ENCODE data around the gene TNRC6C.
A peak's percentile ranks its signal among the peaks of the same experiment; 100 is the strongest.
"Not testable (repeated sequence)": the region's sequence is repeated elsewhere in the genome, so short reads cannot be mapped to it uniquely, and the experiment has no call there.

The TNRC6C gene

DNA sequence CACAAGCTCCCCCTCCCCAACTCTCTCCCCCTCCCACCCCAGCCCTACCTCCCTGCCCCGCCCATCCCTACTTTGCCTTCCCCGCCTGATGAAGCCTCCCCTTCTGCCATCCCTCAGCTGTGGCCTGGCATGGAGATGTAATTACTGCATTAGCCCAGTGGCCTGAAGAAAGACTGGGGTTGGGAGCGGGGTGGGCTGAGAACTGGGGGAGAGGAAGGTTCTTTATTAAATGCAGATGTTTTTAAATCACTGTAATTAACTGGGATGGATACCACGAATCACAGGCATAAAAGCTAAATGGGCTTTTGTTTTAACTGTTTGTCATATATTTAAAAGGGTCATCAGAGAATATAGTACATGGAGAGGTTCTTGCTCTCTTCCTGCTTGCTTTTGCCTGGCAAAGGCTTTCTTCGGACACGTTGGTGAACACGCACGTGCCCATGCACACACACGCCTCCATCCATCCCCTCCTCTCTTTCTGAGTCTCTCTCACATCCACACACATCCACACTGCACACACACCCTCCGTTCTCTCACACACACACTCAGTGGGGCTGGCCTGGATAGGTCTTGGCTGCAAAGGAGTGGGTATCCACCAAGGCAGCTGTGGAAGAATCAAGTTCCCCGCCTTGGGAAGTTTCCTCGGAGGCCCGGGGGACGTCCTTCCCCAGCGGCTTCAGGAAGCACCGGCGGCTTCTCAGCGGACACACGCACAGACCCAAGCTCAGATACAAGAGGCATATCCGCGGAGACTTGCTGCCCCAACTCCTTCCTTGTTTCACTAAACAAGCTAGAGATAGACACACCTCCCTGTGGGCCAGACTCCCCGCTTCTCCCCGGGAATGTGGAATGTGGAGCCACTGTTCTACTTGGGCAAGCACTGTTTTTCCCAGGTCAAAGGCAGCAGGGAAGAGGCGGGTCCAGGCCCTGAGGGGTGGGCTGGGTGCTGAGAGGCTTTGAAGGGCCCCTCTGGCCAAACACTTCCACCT is 27.4 kb upstream of the TNRC6C start:
- DNase-seq = no peak

DNA sequence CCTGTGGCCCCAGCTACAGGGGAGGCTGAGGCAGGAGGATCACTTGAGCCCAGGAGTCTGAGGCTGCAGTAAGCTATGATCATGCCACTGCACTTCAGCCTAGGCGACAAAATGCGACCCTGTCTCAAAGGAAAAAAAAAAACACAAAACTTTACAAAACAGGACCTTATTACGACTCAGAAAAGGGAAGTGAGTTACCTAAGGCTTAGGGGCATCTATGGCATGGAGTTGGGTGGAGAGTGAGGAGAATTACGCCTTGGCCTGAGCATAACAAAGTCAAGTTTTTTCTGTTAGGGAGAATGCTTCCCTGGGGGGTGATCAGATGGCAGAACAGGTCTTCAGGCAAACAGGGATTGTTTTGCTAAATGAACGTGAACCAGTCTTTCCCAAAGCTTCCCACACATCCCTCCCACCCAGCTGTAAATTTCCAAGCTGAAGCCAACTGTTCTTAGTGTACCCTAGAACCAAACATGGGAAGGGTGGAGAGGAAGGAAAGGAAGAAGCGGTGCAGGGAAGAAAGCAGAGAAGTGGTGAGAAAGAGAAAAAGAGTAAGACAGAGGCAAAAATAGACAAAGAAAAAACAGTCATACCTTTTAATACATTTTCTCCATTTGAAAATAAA is 24.6 kb upstream of the TNRC6C start:
- DNase-seq = no peak

DNA sequence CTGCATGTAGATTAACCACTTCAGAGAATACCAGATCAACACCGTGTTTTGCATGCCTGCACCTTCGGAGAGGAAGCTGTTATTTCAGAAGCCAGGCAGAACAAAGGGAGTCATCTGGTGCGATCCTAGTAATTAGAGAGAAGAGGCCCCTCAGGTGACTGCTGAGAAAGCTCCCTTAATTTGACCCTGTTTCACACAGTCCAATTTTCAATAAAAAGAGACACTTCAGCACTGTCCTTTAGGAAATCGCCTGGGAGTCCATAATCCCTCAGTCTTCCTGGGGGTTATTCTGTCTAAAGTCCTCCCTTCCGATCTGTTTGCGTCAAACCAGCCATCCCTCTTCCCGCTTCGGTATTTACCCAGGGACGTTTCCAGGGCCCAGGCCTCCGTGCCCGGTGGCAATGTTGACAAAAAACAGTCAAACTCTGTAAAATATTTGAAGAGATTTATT is 23.4 kb upstream of the TNRC6C start:
- DNase-seq = no peak

DNA sequence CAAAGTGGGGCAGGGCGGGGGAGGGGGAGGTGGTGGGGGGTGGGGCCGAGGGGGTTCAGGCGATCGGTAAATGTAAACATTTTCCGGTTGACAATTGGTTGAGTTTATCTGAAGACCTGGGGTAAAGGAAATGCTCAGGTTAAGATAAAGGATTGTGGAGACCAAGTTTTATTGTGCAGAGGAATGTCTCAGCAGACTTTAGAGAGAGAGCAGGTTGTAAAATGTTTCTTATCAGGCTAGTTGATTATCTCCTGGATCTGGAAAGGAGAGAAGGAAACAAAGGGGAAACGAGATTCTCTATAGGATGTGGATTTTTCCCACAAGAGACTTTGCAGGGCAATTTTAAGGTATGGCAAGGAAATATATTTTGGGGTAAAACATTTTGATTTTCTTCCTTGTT is 22.8 kb upstream of the TNRC6C start:
- DNase-seq = not testable (repeated sequence)

DNA sequence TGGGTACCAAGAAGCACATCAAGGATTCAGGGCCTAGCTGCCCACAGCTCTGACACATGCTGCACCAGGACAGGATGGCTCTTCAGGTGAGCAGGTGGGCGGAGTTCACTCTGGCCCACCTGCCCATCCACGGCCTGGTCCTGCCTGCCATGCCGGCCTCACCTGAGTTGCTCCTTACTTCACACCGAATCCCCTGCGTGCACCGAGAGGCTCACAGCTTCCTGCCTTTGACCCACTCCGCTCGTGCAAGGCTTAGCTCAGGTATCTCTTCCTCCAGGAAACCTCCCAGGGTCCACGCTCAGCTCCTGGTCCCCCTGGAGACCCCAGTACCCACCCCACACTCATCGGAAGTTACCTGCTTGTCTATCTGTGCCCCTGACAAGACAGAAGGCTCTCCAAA is 21.6 kb upstream of the TNRC6C start:
- no peak for DNase-seq

DNA sequence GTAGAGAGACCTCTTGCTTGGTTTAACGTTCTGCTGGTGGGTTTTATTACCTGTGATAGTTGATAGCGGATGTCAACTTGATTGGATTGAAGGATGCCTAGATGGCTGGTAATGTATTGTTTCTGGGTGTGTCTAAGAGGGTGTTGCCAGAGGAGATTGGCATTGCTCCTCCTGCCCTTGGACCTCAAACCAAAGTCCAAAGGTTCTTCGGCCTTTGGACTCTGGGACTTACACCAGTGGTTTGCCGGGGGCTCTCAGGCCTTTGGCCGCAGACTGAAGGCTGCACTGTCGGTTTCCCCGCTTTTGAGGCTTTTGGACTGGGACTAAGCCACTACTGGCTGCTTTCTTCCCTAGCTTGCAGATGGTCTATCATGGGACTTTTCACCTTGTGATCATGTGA is 17.5 kb upstream of the TNRC6C start:
- DNase-seq = no peak

DNA sequence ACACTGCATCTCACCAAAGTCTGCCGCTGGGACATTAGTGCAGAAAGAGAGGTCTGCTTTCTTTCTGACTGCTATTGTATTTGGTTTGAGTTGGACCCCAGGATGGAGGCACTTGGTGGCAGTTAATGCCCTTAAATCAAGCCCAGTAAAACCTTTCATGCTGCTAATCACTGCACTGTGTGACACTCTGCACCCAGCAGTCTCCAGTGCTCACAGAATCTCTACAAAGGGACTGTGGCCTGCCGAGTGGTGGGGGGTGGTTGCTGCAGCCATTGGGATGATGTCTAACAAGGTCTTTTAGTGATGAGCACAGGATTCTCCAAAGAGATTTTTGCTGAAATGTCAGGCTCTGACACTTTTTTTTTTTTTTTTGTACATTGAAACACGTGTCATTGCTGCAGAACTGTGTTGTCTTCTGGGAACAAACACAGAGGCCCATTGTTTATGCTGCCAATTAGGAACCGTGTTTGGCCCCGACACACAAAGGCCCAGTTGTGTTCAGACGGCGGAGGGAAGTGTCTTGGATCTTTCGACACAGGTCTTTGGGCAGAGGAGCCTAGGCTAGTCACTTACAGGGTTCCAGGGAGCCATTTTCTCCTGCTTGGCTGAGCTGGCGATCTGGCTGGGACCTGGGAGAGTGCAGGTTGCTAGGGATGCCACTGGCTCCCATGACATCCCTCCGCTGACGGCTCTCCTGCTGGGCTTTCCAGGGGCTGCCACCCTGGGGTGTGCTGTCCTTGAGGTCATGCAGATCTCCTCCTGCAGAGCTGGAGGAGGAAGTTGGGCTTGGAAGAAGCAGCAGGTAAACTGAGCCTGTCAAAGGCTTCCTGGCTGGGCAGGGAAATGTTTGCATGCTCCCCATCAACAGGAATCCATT is 16.2 kb upstream of the TNRC6C start:
- DNase-seq = no peak

DNA sequence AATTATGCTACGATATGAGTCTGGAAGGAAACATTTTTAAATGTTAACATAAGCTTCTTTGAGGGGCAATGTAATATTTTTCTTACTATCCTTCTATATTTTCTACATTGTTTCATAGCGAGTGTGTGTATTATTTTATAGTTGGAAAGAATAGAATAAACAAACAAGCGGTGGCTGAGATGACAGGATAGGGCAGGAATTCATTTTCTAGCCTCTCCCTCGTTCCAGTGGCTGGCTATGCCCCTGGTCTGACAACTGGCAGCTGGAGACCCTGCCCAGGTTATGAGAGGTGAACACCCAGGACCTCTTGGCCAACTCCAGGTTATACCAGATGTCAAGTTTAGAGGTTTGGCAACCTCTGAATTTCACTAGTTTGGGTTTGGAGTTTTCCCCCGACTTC is 14.5 kb upstream of the TNRC6C start:
- no peak for DNase-seq

DNA sequence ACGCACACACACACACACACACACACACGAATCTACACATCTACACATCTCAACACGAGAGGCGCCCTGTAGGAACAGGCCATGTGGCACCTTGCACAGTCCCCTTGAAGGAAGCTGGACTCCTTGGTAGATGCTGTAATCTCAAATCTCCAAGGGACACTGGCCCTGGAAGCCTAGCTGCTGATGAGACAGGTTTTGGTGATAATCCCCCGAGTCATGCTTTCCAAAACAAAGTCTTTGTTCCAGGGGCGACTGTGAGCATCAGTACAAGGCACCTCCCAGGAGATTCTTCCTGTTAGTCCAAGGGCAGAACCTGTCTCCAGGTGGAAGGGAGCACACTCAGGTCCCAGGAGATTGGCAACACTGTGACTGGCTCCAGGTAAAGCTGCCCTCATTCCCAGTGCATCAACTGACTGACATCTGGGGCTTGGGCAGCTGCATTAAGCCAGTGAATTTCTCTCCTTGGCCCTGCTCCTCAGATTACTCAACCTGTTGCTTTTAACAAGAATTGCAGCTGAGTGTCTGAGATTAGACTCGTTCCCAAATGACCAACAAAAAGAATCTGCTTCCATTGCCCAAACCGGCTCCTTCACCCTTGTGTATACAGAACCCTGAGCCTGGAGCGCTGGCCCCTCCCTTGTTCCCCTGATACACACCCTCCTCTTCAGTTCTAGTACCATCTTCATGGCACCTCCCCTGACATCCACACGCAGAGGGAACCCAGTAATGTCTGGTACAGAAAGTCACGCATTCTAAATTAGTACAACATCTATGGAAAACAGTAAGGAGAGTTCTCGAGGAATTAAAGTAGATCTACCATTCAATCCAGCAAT is 13.9 kb upstream of the TNRC6C start:
- DNase-seq = no peak

DNA sequence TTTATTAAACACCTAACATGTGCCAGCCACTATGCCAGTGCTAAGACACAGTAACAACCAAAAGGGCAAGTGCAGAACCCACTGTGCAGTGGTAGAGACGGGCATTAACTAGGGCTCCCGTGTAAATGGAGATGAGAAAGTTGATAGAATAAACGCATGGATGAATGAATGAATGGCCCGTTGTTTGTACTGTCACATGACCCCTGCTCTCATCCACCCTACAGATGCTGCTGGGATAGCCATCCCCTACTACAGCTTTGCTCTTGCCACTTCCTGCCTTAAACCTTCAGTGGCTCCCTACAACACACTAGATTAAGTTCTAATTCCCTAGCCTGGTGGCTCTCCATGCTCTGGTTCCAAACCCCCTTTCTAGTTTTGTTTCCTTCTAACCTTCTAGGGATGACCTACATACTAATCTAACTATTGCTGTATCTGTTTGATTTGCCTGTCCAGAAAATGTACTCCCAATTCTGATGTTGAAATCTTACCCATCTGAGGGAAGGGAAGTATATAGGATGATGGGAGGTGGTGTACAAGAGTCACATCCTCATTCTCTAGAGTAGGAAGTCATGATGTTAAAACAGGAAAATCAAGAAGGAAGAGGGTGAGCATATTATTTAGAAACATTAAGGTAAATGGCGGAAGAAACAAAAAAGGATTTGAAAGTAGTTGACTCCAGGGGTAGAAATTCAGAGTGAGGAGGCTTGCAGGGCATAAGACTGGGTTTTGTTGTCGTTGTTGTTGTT is 11.4 kb upstream of the TNRC6C start:
- no peak for DNase-seq

DNA sequence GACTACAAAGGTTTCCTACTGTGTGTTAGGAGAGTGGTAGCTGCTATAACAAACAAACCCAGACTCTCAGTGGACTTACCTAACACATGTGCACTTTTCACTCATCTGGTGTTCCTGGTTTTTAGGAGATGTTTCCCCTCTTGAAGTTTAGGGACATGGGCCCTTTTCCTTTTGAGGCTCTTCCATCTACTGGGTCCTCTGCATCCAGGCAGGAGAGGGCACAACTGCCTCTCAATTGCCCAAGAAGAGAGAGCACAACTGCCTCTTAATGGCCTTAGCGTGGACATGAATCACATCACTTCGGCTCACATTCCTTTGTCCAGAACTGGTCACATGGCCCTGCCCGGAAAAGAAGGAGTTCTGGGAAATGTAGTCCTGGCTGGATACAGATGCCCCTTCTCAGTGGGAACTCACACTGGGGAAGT is 9.8 kb upstream of the TNRC6C start:
- DNase-seq = no peak

DNA sequence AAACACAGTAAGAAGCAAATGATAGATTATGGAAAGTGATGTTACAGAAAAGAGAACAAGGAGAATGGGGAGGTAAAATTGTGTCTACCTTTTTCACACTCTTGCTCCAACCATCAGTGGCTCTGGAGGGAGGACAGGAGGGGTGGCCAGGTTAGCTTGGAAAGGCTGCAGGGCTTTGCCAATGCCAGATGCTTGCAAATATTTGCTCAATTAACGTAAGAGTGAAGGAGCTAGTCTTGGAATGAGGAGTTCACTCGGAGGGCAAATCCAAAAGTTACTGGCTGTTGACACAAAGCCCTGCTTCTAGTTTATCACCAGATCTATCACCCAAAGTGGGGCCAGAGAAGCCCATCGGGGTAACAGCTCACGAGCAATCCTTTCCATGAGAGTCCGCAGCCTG is 7.4 kb upstream of the TNRC6C start:
- no peak for DNase-seq

DNA sequence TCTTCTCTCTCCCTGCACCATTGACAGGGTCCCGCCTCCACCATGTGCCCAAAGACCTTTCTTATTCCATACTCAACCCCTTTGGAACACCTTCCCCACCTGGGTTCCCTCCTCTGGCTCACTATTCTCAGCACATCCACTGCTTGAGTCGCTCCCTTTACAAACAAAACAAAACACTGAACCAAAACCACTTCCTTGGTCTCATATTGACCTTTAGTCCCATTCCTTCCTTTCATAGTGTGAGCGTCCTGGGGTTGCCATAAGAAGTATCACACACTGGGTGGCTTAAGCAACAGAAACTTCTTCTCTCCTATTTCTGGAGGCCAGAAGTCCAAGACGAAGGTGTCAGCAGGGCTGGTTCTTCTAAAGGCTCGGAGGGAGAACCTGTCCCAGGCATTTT is 6.1 kb upstream of the TNRC6C start:
- DNase-seq = no peak

DNA sequence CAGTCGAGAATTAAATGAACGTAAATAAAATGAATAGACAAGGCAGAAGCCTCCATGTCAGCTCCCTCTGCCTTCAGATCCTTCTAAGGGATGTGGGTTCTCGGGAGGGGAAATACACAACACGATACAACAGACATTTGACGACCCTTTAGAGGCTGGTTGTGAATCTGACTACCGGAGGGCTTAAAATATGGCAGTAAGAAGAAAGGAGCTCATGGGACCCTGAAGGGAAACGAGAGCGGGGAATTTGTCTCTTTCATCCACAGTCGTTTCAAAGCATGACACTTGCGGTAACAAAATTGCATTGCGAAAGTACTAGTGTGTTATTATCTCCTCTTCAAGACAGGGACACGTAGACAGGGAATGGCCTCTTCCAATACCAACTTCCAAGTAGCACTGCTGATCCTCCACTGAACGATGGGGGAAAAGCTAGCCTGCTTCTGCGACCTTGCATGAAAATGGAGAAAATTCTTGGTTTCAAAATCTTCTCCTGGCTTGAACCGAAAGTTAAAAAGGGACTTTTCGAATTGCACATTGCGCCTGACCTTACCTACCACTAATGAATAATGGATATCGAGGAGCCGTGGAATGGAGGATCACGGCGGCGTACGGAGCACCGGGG is 1.2 kb upstream of the TNRC6C start:
- peak; percentile 12 for DNase-seq

DNA sequence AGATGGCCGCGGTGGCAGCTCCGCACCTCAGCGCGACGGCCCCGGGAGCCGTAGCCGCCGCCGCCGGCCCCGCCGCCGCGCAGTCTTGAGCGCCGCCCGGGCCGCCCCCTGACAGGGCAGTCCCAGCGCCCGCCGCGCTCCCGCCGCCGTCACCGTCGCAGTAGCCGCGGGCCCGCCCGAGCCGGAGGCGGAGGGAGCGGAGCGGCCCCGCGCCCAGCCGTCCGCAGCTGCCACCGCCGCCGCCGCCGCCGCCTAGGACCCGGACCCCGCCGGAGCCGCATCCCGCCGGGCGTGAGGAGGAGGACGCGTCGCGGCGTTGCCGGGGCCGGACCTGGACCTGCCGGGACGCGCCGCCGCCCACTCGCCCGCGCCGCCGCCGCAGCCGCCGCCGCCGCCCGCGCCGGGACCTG is 218 bp downstream of the TNRC6C start:
- DNase-seq = no peak

DNA sequence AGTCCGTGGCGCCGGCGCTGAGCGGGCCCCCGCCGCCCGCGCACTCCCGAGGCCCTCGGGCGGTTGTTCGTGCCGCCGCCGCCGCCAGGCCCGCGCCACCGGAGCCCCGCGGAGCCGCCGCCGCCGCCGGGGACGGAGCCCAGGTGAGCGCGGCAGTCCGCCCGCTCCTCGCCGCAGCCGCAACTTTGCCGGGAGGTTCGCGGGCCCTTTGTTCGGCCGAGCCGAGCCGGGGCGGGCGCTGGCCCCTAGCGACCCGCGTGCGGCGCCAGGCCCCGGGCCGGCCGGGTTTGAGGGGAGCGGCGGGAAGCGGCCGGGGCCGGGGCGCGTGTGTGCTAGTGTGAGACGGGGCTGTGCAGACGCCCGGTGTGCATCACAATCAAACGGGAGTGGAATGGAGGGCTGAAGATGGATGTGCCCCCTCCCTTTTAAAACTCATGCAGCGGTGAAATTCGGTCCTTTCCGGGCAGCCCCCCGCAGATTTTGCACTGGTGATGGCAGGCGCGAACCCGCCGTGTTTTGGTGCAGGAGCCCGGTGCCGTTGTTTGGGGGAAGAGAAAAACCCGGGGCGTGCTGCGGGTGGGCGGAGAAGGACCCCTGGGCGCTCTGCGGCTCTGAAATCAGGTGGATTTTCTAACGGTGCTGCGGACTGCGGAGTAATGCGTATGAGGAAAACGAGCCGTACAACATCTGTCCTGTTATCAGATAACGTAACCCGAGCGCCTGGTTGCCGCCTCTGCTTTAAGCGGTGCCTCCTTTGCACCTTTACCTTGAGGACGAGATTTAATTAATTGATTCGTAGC is 823 bp downstream of the TNRC6C start:
- peak; percentile 20 for DNase-seq

DNA sequence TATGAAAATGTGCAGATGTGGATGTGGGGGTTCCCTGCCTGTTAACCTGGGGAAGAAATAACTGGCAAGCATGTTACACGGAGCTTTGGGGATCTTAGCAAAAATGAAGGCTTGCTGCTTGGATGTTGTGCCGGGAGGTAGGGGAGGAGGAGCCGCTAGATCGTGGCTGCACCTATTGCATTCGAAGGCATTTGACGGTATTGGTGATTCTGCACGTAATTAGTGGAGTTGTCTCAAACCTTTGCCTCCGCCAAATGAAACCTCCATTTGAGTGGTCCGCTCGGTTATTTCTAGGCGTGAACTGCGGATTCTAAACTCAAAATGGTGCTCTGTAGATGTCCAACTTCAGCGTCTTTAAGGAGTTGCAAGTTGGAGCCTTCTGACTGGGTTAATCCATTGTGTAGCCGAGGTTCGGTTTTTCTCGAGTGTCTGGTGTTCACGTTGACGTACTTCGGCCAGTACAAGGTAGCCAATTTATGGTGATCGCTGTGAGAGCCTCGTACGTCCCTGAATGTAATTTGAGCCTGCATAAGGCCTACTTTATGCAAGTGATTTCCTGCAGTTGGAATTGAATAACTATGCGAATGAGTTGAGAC is 1.5 kb downstream of the TNRC6C start:
- DNase-seq = peak; percentile 20

DNA sequence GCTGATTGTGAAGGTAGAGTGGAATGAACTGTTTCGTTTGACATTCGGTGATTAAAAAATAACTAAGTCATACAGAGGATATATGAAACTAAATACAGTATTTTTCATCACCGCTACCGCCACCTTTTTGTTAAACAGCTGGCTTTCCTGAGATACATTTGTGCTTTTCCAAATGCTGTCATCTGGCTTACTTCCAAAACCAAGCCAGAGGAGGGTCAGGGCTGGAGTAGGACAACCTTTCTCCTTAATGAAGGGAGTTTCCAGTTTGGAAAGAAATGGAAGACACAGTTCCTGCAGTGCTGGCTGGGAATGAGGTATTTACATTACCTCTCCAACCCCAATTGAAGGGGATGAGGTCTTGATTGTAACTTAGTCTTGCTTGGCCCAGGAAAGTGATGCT is 3.2 kb downstream of the TNRC6C start:
- DNase-seq = no peak

DNA sequence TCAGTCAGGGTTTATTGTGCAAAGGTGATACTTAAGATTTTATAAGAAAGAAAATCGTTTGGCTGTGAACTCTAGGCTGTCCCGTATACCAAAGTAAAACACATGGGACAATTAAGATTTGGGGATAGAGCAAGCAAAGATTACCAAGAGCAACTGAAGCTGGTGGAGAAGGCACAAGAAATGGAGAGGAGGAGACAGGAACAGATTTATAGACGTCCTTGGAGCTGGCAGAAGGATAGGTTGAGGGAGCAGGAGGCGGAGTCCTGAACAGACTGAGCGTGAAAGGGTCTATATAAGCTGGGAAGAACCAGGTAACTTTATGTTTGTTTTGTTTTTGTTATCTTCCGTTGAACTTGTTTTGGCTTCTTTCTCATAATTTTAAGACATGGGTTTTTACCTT is 3.8 kb downstream of the TNRC6C start:
- no peak for DNase-seq

DNA sequence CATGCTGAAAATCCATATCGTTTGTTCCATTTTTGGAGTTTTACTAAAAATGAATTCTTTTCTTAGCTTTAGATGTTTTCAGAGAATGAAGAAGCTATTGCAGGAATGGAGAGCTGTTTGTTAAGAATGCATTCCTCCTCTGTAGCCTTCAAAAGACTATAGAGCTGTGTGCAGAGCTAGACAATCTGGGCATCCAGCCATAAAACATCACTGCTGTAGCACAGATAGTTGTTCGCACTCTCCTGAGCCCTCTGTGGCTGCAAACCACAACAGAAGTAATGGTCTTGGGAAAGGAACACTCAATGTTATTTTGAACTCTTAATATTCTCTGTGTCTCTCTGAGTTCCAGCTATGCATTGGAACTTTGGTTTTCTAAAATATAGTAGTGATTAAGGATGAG is 4.9 kb downstream of the TNRC6C start:
- DNase-seq = peak; percentile 33
